HG03558 (cell line): Measurements from ENCODE around the gene YDJC.
"Not testable (repeated sequence)": the region's sequence is repeated elsewhere in the genome, so short reads cannot be mapped to it uniquely, and the experiment has no call there.

Experiments
- ATAC-seq: cut with Tn5 transposase; IDR thresholded peaks from one replicate; pipeline ENCODE4 v1.9.1; 2021; ENCODE audit warnings: moderate number of reproducible peaks; ENCODE audit not compliant: unreplicated experiment; ENCODE audit errors: extremely low read depth

Gene YDJC

GRCh38 chr22:21652010-21652546, 22.3 kb upstream of the YDJC start:
- no peak for ATAC-seq

- ATAC-seq, result no peak
Observed at GRCh38 chr22:21651521-21652009, 21.7 kb upstream of the YDJC start.

DNA sequence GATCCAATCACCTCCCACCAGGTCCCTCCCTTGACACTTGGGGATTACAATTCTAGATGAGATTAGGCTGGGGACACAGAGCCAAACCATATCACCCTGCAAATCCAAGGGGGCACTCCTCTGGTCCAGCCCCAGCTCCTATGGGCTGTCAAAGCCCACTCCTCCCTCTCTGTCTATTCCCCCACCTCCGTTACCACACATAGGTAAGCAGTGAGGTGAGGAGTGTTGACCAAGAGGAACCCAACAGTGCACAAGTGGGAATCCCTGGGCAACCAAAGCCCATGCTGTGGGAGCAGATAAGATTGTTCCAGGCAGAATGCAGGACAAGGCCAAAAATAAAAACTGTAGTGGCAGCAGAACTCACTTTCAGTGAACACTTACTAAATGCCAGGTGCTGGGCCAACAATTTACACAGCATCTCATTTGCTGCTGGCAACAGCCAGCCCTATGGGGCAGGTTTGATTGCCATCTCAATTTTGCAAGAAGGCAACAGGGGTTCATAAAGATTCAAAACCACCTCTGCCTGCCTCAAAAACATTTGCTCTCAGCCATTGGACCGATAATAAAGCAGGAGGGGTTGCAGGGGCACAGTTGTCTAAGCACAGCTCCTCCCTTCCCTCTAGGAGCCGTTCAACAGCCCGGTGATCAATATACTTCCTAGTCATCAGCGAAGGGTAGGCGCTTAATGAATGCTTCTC, 21.1 kb upstream of the YDJC start:
- no peak for ATAC-seq

DNA sequence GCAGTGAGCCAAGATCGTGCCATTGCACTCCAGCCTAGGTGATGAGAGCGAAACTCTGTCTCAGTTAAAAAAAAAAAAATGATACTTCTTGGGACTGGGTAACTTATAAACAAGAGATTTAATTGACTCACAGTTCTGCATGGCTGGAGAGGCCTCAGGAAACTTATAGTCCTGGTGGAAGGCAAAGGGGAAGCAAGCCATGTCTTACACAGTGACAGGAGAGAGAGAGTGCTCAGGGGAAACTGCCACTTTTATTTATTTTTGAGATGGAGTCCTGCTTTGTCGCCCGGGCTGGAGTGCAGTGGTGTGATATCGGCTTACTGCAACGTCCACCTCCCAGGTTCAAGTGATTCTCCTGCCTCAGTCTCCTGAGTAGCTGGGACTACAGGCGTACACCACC, 20.5 kb upstream of the YDJC start:
- no peak for ATAC-seq

DNA sequence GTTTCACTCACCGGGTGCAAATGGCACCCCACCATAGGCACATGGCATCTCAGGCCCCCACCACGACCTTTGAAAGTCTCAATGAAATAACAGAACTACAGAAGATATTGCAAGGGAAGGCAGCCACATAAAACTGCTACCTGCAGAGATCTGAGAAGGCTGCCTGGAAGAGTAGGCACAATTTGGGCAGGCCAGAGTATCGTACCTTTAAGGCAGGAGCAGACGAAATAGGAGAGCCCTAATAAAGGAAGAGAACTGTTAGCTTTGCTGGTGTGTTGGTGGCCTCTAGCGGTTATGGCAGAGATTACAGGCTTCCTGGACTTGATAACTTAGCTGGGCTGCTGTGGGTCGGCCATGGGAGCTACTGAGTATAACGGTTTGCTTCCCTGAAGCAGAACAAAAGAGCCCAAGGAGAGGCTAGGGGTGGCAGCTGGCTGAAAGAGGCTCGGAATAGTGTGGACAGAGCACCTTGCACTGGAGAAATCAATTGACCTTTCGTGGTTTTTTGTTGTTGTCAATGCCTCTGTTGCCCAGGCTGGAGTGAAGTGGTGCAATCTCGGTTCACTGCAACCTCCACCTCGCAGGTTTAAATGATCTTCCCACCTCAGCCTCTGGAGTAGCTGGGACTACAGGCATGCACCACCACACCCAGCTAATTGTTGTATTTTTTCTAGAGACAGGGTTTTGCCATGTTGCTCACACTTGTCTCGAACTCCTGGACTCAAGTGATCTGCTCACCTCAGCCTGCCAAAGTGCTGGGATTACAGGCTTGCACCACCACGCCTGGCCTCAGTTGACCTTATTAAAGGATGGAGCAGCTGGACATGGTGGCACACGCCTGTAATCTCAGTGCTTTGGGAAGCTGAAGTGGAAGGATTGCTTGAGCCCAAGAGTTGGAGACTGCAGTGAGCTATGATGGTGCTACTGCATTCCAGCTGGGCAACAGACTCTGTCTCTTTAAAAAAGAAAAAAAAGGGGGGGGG, 17.1 kb upstream of the YDJC start:
- ATAC-seq, result no peak

GRCh38 chr22:21645513-21645912, 15.7 kb upstream of the YDJC start:
- not testable (repeated sequence) for ATAC-seq

DNA sequence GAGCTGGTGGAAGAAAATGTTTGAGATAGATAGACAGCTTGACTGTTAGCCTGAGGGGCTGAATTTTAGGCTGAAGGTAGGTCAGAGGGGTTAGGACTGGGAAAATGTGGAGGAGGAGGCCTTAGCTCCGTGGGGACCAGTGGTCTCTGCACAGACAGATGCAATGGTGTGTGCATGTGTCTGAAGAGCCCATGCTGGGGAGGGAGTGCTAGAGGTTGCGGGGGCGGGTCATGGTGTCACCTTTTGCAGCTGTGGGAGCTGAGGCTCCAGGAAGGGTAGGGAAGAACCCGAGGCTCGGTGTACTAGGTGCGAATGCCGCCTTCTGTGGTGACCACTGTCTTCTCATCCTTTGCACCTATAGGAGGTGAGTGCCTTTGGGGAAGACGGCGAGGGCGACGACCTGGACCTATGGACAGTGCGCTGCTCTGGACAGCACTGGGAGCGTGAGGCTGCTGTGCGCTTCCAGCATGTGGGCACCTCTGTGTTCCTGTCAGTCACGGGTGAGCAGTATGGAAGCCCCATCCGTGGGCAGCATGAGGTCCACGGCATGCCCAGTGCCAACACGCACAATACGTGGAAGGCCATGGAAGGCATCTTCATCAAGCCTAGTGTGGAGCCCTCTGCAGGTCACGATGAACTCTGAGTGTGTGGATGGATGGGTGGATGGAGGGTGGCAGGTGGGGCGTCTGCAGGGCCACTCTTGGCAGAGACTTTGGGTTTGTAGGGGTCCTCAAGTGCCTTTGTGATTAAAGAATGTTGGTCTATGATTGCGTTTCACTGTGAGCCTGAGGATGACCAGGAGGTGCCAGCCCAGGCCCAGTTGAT, 13.9 kb upstream of the YDJC start:
- ATAC-seq, result no peak

DNA sequence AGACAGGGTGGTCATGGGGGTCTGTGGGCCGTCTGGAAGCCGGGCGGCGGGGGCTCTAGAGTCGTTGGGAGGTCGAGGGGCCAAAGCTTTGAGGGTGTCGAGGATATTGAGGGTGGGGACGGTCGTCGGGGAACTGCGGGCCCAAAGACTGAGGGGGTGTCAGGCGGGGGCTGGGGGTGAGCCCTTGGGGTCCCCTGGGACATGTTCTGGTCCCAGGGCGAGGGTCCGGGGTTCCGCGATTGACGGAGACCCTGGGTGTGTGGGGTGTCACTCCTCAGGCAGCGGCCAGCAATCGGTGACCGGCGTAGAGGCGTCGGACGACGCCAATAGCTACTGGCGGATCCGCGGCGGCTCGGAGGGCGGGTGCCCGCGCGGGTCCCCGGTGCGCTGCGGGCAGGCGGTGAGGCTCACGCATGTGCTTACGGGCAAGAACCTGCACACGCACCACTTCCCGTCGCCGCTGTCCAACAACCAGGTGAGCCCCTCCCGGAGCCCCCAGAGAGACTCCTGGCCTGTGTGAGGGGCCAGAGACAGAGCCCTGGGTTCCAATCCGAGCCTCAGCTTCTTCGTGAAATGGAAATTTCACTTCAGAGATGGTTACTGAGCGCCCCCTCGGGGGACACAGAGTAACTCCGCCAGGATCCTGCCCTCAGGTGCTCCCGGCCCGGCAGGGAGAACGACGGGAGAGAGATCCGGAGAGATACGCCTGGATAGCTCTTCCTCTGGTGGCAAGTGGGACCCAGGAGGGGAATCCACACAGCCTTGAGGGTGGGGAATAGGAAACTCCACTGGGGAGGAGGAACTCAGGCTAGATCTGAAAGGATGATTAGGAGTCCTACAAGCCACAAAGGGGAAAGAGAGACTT, 13.0 kb upstream of the YDJC start:
- ATAC-seq, result no peak

- ATAC-seq, result peak; percentile 76
Observed at GRCh38 chr22:21641789-21642583, 12.2 kb upstream of the YDJC start, which contains the start of gene SDF2L1. SDF2L1 (plus strand) TSS chr22:21642302; CDS start chr22:21642337, 35 bp downstream.

GRCh38 chr22:21641417-21641788, 11.6 kb upstream of the YDJC start:
- no peak for ATAC-seq

GRCh38 chr22:21640810-21641209, 11.0 kb upstream of the YDJC start:
- ATAC-seq, result no peak

DNA sequence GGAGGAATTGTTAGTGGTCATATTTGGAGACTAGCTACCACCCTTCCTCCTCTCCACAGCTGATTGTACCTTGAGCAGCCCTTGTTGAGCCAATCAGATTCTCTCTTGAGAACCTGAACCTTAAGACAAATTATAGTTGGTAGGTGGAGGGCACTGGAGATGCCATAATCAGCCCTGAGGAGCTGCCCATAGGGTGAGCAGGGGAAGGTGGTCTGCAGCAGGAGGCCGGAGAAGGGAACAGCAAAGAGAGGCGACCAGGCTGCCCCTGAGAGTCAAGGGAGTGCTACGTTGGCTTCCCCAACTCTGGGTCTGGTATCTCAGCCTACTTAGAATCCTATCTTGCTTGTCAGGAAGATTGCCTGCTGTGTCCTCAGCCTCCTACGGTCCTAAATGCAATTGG, 9.5 kb upstream of the YDJC start:
- ATAC-seq, result no peak

DNA sequence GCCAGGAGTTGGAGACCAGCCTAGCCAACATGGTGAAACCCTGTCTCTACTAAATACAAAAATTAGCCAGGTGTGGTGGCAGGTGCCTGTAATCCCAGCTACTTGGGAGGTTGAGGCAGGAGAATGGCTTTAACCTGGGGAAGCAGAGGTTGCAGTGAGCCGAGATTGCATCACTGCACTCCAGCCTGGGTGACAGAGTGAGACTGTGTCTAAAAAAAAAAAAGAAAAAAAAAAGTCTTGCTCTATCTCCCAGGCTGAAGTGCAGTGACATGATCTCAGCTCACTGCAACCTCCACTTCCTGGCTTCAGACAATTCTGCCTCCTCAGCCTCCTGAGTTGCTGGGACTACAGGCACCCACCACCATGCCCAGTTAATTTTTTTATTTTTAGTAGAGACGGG, 7.6 kb upstream of the YDJC start:
- ATAC-seq, result not testable (repeated sequence)

DNA sequence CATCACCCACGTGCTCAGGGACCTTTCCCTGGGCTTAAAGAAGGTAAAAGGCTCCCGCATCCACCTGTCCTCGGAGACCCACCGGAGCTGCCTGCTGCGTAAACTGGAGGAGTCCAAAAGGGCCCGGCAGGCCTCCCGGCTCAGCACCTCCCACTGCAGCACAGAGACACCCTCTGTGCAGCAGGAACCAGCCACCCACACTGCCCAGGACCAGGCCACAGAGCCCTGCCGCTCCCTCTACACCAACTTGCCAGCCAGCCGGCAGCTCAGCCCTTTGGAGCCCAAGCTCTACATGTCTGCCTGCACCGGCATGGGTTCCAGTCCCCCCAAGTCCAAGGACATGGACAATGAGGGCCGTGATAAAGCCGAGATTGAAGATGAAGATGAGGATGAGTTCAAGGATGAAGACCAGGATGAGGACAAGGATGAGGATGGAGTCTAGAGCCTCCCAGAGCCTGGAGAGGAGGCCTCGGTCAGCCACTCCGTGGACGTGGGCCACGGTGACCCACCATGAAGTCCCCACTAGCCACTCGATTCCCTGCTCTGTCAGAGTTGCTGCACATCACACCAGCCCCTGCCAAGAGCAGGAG, 6.9 kb upstream of the YDJC start:
- no peak for ATAC-seq

DNA sequence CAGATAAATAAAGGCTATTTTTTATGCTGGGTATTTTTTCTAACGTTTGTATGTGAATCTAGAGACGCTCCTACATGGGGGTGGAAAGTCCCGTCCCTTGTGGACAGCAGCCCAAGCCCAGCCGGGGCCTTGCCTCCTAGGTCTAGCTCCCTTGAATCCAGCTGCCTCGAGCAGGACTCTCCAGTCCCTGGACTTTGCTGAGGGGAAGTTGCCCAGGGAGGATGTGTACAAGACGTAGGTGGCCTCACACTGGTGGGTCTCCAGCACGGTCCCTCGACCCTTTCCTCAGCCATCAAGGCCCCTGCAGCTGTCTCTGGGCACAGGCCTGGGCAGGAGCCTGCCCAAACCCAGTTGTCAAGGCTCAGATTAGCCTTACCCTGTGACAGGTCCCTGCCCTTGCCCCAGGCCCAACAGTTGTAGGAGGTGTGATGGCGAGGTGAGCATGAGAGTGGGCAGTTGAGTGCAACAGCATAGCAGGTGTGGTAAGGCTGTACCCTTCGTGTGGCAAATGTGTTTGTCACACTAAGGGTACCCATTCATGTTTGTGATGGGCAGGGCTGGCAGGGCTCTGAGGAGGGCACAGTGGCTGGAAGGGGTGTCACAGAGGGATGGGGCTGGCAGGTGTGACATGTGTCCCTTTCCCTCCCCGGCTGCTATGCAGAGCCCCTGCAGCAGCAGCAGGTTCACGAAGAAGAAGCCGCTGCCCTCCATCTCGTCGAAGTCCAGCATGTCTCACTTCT, 6.1 kb upstream of the YDJC start:
- ATAC-seq, result no peak

DNA sequence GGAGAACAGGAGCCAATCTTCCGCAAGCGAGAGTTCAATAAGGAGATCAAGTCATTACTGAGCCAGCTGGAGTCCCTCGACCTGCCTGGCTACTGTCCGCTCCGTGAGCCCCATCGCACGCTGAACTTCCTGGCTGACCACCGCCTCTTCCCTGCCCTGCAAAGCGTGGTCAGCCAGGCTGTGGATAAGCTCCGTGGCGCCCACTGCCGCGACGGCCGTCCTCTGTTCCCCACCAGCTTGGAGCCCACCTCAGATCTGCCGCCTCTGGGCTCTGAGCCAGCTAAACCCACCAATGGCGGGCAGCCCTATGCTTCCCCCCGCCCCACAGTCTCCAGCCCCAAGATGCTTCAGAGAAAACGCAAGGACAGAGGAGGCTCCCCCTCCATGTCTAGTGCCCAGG, 5.0 kb upstream of the YDJC start:
- ATAC-seq, result no peak

DNA sequence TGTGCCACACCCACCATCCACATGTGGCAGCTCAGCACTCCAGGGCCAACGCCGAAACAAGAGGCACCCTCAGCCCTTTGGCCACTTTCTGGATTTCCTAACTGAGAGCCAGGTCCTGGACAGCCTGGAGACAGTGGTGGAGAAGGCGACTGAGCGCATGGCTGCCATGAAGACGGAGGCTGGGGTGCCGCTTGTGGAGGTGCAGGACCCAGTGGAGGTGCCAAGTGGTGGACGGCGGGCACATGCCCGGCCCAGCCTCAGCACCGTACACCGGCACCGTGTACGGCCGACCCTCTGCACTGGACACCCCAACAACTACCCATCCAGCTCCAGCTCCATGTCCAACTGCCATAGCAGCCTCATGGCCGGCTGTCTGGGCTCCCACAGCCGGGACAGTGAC, 4.3 kb upstream of the YDJC start:
- ATAC-seq, result no peak
